GM21367 (cell line): ENCODE data around the gene LONP2.
A peak's percentile ranks its signal among the peaks of the same experiment; 100 is the strongest.
"Not testable (repeated sequence)": the region's sequence is repeated elsewhere in the genome, so short reads cannot be mapped to it uniquely, and the experiment has no call there.

Source experiments
- ATAC-seq: cut with Tn5 transposase; IDR thresholded peaks from one replicate; pipeline ENCODE4 v1.9.1; 2021; ENCODE audit not compliant: unreplicated experiment

The LONP2 gene

DNA sequence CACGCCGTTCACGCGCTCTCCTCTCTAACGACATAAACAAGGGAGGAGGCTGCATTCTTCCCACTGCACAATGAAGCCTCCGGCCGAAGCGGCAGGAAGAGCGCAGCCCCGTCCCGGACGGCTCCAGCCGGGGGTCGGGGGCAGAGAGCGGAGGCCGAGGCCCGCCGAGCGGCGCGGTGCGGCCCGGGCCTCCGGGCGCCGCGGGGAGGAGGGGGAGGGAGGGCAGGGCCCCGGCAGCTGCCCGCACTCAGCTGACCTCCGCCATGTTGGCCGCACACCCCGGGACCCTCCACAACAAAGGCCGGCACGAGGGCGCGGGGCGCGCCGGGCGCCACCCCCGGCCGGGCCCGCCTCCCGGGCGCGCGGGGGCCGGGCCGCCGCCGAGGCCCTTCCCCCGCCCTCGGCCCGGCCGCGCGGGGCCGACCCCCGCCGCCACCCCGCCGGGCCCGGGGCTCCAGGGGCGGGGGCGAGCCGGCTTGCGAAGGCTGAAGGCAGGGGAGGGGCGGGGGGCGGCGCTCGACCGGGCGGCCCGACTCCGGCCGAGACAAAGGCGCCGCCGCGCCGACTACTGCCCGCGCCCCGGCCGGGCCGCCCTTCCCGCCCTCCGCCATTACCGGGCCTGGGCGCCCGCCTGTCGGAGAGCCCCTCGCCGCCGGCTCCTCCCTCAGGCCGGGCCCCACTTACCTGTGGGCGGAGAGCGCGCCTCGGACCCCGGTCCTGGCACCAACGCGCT lies 140.6 kb downstream of the LONP2 start:
- peak; percentile 37 for ATAC-seq

DNA sequence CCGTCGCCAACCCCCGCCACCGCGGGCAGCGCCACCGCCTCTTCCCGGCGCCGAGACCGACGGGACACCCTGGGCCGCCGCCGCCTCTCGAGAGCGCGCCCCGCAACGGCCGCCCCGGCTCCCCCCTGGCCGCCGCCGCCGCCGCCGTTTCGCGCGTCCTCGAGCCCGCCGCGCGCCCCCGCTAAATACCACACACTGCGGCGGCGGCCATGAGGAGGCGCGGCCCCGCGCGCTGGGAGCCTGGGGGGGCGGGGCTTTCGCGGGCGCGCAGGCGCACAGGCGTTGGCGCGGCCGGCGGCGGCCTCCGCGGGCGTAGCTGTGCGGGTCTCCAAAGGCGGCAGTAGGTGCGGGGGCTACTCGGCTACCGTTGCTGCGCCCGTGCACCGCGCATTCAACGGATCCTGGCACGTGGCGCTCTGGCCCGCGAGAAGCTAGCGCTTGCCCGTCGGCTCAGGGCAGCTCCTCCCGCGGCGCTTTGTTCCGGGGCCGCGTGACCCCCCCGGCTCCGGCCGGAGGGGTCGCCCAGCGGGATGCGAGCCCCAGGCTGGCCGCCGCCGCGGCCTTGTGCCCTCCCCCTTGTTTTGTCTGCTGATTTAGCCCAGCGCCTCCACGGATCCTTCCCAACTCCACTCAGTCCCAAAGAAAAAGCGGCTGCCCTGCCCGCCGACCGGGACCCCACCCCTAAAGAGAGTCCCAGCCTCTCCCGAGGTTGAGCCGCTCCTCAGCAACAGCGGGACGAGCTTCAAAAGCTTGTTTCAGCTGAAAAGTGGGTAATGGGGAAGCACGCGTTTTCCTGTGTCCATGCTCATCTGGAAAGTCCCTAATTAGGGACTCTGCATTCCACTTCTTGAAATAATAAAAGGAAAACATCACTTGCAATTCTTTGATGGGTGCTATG lies 141.4 kb downstream of the LONP2 start, which contains the start of gene SIAH1:
Gene SIAH1, minus strand, starts transcription at position 161 of the 898 bp plus-strand sequence. CDS start 22,985 bp downstream, outside the sequence.
- ATAC-seq, result peak; percentile 51

DNA sequence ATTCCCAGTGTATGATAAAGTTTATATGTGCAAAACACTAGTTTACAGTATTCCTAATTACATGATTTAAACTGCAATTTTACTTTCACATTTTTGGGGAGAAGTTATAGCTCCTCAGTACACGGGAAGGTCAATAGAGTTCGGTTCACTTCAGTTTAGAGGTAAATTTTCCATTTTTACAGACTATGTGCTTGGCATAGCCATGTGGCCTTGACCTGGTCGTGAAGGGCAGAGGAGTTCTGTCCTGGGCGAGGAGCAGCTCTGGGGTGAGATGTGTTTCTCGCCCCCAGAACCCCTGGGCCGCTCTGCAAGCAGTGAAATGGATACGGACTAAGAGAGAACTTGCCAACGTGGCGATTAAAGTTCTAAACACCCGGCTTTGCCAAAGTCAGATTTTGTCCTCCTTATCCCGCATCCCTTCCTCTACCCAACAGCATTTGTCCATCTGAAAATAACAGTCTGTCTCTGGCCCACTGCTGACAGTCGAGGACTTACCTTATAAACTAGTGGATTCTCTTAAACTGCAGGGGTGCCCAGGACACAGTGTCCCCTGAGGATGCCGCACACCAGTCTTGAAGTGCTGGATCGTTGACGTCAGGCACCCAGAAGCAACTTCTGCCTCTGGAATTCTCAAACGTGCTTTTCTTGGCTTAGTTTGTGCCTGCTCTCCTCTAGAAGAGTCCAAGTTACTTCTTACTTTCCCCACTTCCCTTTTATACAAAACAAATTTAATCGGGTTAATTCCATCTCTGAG lies 142.6 kb downstream of the LONP2 start:
- ATAC-seq, result no peak

DNA sequence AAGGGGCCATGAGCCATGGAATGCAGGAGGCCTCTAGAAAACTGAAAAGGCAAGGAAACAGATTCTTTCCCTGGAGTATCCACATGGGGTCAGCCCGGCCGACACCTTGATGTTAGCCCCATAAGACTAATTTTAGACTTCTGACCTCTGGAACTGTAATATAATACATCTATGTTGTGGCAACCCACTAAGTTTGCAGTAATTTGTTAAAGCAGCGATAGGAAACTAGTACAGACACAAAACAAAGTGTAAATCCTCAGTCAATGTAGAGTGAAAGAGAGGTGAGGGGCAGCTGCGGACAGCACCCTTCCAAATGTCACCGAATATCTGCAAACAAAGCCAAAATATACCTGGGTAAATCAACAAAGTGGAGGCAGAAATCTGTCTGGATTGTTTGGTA lies 148.3 kb downstream of the LONP2 start:
- ATAC-seq, result no peak

DNA sequence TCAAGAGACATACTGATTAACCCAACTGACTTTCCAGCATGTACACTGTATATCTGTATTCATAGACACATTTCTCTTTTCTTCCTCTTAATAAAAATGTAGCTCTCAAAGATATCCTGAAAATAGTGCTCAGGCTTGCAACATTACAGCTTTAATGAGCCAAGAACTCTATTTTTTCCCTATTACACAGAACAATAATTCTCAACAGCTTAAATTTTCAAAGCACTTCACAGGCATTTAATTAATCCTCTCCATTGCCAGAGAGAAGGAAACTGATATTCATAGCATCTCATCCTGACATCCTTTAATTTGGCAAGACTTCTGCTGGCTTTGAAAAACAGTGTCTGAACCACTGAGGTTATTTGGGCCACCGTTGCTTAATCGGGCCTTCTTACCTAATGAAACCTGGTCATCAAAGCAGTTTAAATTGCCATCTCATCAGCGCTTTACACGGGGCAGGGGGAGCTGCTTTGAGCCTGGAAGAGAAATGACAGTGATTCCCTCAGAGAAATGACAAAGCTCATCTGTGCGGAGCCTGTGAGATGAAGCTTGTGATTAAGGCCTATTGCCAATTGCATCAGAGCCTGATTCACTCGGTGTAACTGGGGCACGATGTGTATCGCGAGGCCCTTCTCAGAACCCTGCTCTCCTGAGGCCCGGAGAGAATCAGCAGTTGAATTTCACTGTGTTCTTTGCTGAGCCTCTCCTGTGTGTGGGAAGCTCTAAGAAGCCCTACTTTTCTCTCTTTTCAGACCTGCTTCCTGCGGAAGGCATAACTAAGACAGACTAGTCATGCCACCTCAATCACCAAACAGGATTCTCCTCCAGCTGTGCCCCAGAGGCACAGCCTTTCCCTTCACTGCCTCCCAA lies 149.6 kb downstream of the LONP2 start:
- no peak for ATAC-seq

DNA sequence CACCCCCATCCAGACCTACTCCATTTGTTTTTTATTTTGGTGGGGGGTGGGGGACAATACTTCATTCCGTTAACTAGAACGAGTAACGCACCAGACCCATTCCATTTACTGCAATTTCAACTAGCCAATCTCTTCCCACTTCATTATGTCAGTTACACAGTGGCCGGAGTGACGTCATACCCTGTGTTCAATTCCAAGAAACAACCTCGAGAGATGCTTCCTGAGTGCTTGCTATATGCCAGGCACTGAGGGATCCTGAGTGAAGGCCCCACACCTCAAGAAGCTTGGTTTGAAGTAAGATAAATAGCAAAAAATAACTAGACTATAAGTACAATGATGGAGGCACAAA lies 150.2 kb downstream of the LONP2 start:
- no peak for ATAC-seq

DNA sequence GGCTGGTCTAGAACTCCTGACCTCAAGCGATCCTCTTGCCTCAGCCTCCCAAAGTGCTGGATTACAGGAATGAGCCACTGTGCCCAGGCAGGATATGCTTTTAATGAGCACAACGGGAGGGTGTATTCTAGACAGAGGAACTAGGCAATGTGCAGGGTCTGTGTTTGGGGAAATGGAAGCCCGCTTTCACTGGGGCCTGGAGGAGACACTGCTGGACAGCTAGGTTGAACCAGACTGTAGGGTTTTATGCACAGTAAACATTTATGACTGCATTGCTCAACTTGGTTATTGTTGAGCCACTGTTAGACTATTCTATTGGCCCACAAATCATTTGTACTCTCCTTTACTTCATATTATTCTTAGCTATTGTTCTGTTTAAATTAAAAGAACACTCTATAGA lies 151.3 kb downstream of the LONP2 start:
- no peak for ATAC-seq

DNA sequence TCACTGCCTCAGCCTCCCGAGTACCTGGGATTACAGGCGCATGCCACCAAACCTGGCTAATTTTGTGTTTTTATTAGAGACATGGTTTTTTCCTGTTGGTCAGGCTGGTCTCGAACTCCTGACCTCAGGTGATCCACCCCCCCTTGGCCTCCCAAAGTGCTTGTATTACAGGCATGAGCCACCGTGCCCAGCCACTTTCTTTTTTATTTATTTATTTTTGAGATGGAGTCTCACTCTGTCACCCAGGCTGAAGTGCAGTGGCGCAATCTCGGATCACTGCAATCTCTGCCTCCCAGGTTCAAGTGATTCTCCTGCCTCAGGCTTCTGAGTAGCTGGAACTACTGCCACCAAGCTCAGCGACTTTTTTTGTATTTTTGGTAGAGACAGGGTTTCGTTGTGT lies 158.4 kb downstream of the LONP2 start:
- not testable (repeated sequence) for ATAC-seq

DNA sequence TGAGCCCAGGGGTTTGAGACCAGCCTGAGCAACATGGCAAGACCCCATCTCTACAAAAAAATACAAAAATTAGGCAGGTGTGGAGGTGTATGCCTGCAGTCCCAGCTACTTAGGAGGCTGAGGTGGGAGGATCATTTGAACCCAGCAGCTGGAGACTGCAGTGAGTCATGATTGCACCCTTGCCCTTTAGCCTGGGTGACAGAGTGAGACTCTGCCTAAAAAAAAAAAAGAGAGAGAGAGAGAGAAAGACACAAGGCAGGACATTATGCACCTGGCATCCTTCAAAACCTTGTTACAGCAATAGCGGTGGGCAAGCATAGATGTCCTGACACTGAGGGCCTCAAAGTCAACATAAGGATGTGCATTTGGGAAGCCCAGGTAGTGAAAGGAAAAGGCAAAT lies 161.1 kb downstream of the LONP2 start:
- ATAC-seq, result no peak

DNA sequence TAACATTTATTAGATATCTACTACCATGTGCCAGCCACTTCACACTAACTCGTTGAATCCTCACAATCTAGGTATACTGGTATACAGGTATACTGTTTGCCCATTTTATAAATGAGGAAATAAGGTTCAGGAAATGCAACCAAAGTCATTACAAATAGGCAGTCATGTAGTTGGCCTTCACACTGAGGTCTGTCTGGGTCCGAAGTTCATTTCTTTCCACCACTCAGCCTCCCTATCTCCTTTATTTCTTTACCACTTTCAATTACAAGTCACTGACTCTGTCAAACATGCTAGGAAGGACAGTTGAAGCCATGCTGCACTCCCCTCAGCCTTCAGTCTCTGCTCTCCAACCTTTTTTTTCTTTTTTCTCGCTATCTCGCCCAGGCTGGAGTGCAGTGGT lies 161.8 kb downstream of the LONP2 start:
- no peak for ATAC-seq
